AG04450 (cell line): Measurements from ENCODE around the gene TRIM16. TPM values are rescaled to one million over a fixed set of nuclear protein-coding genes. Genes with fewer than 3 reads are reported as not detected.
"Not testable (repeated sequence)": the region's sequence is repeated elsewhere in the genome, so short reads cannot be mapped to it uniquely, and the experiment has no call there.

Experiments used
- CTCF ChIA-PET: fragments of 300-600, 350-600 bp; formaldehyde crosslinking; extraction: SDS; loops from one replicate; lab custom pipeline; 2022; ENCODE audit warnings: antibody characterized with exemption, inconsistent platforms; lab: Charles Lee
- POLR2A ChIA-PET: fragments of 350-600 bp; formaldehyde crosslinking; extraction: SDS; loops from one replicate; lab custom pipeline; 2021; ENCODE audit warnings: antibody characterized with exemption, inconsistent platforms; lab: Yijun Ruan, JAX
- DNase-seq: peaks from one replicate; pipeline ENCODE4 v3.0.0-alpha.2; 2011; ENCODE audit warnings: low read depth, low spot score
- H3K27ac ChIP-seq: one replicate; pipeline ENCODE4 v1.5.1; 2012; ENCODE audit warnings: low read depth, low read length, control low read depth
- H3K27me3 ChIP-seq: one replicate; pipeline ENCODE4 v1.6.0; 2012; ENCODE audit warnings: low read length; ENCODE audit not compliant: control insufficient read depth, insufficient read depth
- H3K4me3 ChIP-seq: 2 replicates; pipeline ENCODE4 v1.5.1; 2011; ENCODE audit warnings: mild to moderate bottlenecking, low read depth, low read length, control low read depth
- H3K9me3 ChIP-seq: 2 replicates; pipeline ENCODE4 v1.5.1; 2012; ENCODE audit warnings: low read length; ENCODE audit not compliant: control insufficient read depth, insufficient read depth
- polyA plus RNA-seq: library from polyadenylated mRNA; depleted of rRNA; stranded (reverse); fragments of >200 nt; gene quantifications from 2 replicates; pipeline ENCODE4 v1.2.3, GENCODE V29; 2011
- TF ChIP-seq, protein P1 (sequence below): IDR thresholded peaks from 2 replicates; pipeline ENCODE4 v1.5.1; 2011; ENCODE audit warnings: low read depth, low read length, control low read depth, inconsistent platforms

The TRIM16 gene
- polyA plus RNA-seq, 1 experiment = 55.9 TPM

DNA sequence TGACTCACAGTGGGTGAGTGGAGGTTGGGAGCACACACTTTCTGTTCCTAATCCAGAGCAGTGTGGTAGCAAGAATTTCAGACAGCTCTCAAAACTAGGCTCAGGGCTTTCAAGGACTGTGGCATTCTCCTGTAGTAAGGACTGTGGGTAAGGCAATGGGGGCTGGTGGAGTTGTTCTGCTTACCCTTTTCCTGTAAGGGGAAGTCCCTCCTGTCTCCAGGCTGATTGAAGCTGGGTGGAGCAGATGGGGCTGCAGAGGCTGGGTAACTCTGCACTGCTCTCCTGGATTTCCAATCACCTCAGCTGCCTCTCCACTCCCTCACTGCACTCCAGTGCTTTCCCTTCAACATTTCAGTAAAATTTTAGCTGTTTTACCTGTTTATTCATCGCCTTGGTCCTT, 3.4 kb upstream of the TRIM16 start:
- H3K27ac ChIP-seq, H3K4me3 ChIP-seq, CTCF ChIA-PET, H3K27me3 ChIP-seq, DNase-seq, H3K9me3 ChIP-seq, POLR2A ChIA-PET: not testable (repeated sequence)

DNA sequence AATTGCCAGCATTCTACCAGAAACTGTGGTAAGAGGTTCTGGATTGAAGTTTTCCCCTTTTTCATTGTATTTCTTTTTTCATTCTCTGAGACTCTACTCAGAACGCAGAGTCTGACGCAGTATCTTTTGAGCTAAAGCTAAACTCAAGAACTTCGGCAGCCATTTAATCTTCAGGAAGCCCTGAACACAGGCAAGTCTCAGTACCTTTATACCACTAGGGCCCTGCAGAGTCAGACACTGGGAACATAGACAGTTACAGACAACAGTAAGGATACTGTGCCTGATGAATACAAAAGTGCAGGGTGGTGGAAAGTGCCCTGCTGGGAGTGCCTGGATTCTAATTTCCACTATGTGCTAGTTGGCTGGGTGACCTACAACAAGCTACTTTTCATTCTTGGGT, 976 bp downstream of the TRIM16 start:
- H3K27ac ChIP-seq, CTCF ChIA-PET, POLR2A ChIA-PET, DNase-seq, H3K9me3 ChIP-seq, H3K4me3 ChIP-seq, H3K27me3 ChIP-seq: not testable (repeated sequence)

DNA sequence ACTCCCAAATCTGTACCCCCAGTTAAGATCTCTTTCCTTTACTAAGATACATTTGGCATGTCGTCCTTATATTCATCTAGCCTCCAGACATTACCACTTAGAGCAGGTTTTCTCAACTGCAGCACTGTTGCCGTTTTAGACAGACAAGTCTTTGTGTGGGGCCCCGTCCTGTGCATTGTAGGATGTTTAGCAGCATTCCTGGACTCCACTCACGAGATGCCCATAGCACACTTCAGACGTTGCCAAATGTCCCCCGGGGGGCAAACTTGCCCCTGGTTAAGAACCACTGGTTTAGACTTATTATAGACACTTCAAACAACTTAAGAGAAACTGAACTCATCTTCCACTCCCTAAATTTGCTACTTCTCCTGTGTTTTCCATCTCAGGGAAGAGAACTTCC, 8.1 kb downstream of the TRIM16 start:
- CTCF ChIA-PET, H3K27ac ChIP-seq, H3K4me3 ChIP-seq, DNase-seq, H3K9me3 ChIP-seq, H3K27me3 ChIP-seq, POLR2A ChIA-PET: not testable (repeated sequence)

DNA sequence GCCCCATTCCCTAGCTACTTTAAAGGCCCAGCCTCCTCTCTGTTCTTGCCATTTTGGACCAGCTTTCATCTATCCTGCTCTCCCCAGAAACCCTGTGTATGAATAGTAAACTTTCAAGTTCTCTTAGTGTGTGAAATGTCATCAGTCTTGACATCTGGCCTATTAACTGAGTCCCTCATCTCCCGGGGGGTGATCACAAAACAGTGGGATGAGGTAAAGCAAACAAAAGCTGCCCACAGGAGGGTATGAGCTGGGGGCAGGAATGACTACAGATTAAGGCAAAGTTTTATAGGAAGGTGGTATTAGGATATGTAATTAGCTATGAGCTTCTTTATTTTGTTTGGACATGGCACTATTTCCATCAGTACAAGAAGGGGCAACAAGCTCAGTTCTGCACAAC, 9.5 kb downstream of the TRIM16 start:
- POLR2A ChIA-PET = not testable (repeated sequence)

DNA sequence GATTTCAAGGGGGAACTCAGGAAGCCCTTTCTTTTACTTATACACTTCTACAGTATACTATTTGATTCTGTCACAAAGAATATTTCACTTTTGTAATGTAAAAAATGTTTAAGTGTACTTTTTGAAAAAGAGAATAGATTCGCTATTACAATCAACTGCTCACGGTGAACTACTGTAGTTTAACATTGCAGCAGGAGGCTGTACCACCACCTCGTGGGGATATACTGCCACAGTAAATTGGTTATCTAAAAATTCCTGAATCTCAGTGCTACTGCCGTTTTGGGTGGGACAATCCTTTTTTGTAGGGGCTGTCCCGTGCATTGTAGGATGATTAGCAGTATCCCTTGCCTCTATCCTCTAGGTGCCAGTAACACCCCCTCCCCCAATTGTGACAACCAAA, 14.6 kb downstream of the TRIM16 start:
- H3K9me3 ChIP-seq, H3K27me3 ChIP-seq, POLR2A ChIA-PET, DNase-seq, H3K4me3 ChIP-seq, CTCF ChIA-PET, H3K27ac ChIP-seq: not testable (repeated sequence)

More for the DNA sequence above, 9.5 kb downstream of the TRIM16 start:
- H3K4me3 ChIP-seq, H3K9me3 ChIP-seq, H3K27me3 ChIP-seq, H3K27ac ChIP-seq, DNase-seq, CTCF ChIA-PET: not testable (repeated sequence)

DNA sequence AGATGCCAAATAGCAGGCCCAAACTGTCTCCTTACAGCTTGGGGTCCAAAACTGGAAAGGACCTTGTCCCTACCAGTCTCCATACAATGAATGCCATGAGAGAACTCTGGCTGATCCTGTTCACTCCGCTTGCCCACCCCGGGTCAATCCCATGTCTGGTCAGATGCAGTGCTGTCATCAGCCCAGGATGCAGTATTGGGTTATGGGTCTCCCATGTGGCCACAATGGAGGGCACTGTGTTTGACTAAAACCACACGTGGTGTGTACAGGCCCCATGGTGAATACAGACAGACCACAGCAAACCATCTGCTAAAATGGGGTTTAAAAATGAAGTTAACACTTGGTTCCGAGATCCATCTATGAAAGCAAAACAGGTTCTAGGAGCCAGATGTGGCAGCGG, 20.4 kb downstream of the TRIM16 start:
- Histone ChIP-seq H3K27ac (no peak overlapping the region), H3K27me3 (no peaks in the 10 kb centered on the region), H3K4me3 (no peak overlapping the region), H3K9me3 (no peaks in the 10 kb centered on the region)
- no peak for DNase-seq
- ChIA-PET CTCF (no interaction called here), POLR2A (no interaction called here)
- TF ChIP-seq, protein P1, sequence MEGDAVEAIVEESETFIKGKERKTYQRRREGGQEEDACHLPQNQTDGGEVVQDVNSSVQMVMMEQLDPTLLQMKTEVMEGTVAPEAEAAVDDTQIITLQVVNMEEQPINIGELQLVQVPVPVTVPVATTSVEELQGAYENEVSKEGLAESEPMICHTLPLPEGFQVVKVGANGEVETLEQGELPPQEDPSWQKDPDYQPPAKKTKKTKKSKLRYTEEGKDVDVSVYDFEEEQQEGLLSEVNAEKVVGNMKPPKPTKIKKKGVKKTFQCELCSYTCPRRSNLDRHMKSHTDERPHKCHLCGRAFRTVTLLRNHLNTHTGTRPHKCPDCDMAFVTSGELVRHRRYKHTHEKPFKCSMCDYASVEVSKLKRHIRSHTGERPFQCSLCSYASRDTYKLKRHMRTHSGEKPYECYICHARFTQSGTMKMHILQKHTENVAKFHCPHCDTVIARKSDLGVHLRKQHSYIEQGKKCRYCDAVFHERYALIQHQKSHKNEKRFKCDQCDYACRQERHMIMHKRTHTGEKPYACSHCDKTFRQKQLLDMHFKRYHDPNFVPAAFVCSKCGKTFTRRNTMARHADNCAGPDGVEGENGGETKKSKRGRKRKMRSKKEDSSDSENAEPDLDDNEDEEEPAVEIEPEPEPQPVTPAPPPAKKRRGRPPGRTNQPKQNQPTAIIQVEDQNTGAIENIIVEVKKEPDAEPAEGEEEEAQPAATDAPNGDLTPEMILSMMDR = no peak

DNA sequence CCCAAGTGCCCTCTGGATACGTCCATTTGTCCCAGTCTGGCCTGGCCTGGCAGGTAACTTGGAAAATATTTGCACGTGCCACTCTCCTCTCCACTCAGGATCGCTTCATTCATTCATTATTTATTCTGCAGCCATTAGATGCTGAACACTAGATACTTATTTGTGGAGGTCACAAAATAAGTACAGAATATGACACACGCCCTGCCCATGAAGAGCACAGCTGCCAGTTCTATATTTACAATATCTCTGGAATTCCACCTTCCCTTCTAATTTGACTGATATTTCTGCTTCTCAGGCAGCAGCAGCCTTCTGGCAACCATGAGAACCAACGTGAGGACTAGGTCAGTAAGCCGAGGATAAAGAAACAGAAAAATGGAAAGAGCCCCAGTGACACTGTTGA, 20.9 kb downstream of the TRIM16 start:
- H3K27me3 ChIP-seq = no peaks in the 10 kb centered on the region
- no peak for DNase-seq
- CTCF ChIA-PET = no interaction called here
- TF ChIP-seq, protein P1 = no peak
- H3K4me3 ChIP-seq = no peak overlapping the region
- POLR2A ChIA-PET = no interaction called here
- H3K27ac ChIP-seq = no peak overlapping the region
- no peaks in the 10 kb centered on the region for H3K9me3 ChIP-seq

DNA sequence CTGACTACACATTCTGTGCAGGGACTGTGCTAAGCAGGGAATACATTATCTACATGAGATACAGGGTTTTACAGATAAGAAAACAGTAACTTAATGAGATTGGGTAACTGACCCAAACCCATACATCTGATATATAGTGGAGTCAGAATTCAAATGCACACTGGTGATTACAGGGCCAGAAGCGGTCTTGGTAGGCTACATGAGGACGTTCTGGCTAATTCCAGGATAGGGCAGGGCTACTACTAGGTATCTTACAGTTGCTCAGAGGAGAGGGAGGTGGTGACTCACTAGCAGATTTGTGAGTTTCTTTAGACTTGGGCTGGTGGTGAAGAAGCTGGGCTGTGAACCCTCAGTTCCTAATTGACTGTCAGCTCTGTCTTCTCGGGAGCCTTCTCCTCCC, 21.4 kb downstream of the TRIM16 start:
- ChIA-PET CTCF (no interaction called here), POLR2A (no interaction called here)
- TF ChIP-seq, protein P1 = no peak
- no peaks in the 10 kb centered on the region for H3K9me3 ChIP-seq
- no peak overlapping the region for H3K27ac ChIP-seq
- H3K4me3 ChIP-seq = no peak overlapping the region
- H3K27me3 ChIP-seq = no peaks in the 10 kb centered on the region
- no peak for DNase-seq
